ENCODE results near the gene ABCB6. TPM values are rescaled to one million over a fixed set of nuclear protein-coding genes. Genes with fewer than 3 reads are reported as not detected.

ABCB6 gene
- total and polyA plus RNA-seq, 5 donors from 2014 or later: 1.5 to 6.0 (median 1.7) TPM

DNA sequence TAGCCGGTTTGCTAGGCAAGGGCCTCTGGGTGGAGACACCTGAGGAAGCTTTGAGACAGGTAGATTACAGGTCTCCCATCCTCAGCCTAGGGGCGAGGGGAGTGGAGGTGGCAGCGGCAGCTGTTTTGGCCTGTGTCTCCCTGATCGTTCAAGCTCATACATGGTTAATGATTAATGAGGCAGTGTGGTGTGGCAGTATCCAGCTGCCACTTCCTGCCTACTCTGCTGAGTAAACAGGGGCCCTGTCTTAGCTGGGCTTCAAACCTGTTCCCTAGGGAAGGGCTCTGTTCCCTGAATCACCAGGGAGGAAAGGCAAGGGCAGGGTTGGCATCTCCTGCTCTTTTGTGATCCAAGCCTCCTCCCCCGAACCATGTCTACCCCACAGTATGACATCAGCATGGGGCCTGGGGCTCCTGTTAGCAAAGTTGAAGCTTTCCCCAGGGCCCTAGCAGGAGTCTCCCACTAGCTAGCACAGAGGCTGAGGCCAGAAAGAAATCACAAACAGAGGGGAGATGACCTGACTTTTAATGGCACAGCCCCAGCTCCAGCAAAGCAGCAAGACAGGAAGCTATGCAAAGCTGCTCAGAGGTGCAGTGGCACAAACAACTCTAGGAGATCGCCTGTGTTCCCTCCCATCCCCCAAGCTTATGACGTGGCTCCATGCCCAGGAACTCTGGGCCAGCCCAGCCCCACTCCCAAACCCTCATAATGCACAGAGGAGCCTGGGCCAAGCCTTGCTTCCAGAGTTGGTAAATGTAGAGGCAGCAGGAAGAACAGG, 30.6 kb upstream of the ABCB6 start:
- Mint-ChIP-seq H3K27ac (peak overlapping the region; percentile 95 to 98 (median 96)), H3K4me1 (peaks cover 26 to 79% (median 58%) of the 10 kb centered on the region in 4 donors), H3K27me3 (peaks cover 6% of the 10 kb centered on the region), H3K9me3 (peaks cover 0 to 2% (median 0%) of the 10 kb centered on the region in 7 donors), H3K4me3 (peak overlapping the region; percentile 96 to 100 (median 98)), H3K36me3 (peaks cover 37% of the 10 kb centered on the region)
- ATAC-seq (ENCODE audit: low read depth in 2 of 2): no peak
- H3K4me1 ChIP-seq (ENCODE audit: control insufficient read depth, insufficient read depth, low read length, poor library complexity, severe bottlenecking): peaks cover 88% of the 10 kb centered on the region
- H3K36me3 ChIP-seq (ENCODE audit: control insufficient read depth, insufficient read depth, low read length): peaks cover 32% of the 10 kb centered on the region
- H3K27ac ChIP-seq (ENCODE audit: insufficient read depth, low read length, poor library complexity, severe bottlenecking): peak overlapping the region; percentile 94
- H3K27me3 ChIP-seq (ENCODE audit: control insufficient read depth, insufficient read depth, low read length): no peaks in the 10 kb centered on the region
- peak; percentile 23 to 66 (median 44) for DNase-seq
- peak overlapping the region; percentile 84 for H3K4me3 ChIP-seq (ENCODE audit: low read depth, low read length)
- no peaks in the 10 kb centered on the region for H3K9me3 ChIP-seq (ENCODE audit: control insufficient read depth in 2 of 2, low read length in 2 of 2)

DNA sequence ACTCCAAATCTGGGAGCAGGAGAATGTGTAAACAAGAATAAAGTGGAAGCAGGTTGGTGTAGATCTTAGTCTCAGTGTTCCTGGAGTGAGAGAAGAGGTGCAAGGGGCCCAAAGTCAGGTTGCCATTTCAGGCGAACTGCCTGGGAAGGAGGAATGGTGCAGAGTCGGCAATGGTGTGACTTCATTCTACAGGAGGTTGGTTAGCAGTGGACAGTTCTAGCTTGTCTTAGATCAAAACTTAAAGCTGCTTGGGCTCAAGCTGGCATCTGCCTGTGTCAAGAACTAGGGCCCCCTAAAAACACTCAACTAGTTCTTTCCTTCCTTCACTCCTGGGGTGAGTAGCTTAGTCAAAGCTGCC, 30.1 kb upstream of the ABCB6 start:
- peaks cover 32% of the 10 kb centered on the region for H3K36me3 ChIP-seq (ENCODE audit: control insufficient read depth, insufficient read depth, low read length)
- peaks cover 37% of the 10 kb centered on the region for H3K36me3 Mint-ChIP-seq
- H3K4me1 Mint-ChIP-seq: peaks cover 26 to 83% (median 58%) of the 10 kb centered on the region in 4 donors
- DNase-seq (no peak), ATAC-seq (ENCODE audit: low read depth in 2 of 2) (no peak)
- H3K27ac Mint-ChIP-seq: peak overlapping the region; percentile 95 to 98 (median 96)
- peak overlapping the region; percentile 96 to 100 (median 98) for H3K4me3 Mint-ChIP-seq
- H3K4me1 ChIP-seq (ENCODE audit: control insufficient read depth, insufficient read depth, low read length, poor library complexity, severe bottlenecking): peaks cover 85% of the 10 kb centered on the region
- peaks cover 6% of the 10 kb centered on the region for H3K27me3 Mint-ChIP-seq
- H3K27ac ChIP-seq (ENCODE audit: insufficient read depth, low read length, poor library complexity, severe bottlenecking): peak overlapping the region; percentile 94
- no peaks in the 10 kb centered on the region for H3K9me3 ChIP-seq (ENCODE audit: control insufficient read depth in 2 of 2, low read length in 2 of 2)
- H3K9me3 Mint-ChIP-seq: peaks cover 0 to 2% (median 0%) of the 10 kb centered on the region in 7 donors
- H3K4me3 ChIP-seq (ENCODE audit: low read depth, low read length): peak overlapping the region; percentile 84
- H3K27me3 ChIP-seq (ENCODE audit: control insufficient read depth, insufficient read depth, low read length): no peaks in the 10 kb centered on the region

DNA sequence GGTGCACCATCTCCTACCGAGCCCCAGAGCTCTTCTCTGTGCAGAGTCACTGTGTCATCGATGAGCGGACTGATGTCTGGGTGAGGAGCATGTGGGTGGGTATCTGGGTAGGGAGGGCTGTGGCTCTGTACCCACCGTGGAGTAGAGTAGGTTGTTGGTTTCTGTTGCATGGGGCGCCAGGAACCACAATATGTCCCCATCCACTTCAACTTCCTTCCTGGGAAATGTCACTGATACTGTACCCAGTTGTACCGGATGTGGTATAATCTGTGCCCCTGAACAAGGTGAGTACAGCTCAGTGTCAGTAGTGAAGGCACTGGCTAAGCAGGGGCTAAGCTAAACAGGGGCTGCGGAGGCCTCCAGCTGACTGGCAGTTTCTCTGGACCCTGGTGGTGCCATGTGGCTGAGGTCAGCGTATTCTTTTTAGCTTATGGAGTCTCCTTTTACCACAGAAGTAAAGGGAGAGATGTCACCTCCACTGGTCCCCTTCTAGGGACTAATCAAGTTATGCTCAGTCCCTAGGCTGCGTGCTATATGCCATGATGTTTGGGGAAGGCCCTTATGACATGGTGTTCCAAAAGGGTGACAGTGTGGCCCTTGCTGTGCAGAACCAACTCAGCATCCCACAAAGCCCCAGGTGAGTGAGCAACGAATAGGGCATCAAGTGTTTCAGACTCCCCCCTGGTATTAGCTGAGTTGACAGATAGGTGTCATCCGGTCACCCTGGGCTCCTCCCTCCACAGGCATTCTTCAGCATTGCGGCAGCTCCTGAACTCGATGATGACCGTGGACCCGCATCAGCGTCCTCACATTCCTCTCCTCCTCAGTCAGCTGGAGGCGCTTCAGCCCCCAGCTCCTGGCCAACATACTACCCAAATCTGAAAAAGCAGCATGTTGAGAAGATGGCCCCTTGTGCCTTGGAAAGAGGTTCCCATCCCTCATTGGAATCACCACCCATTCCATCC, 29.2 kb upstream of the ABCB6 start:
- Mint-ChIP-seq H3K4me3 (peak overlapping the region; percentile 96 to 100 (median 98)), H3K27ac (peak overlapping the region; percentile 95 to 98 (median 96)), H3K4me1 (peaks cover 26 to 85% (median 59%) of the 10 kb centered on the region in 4 donors), H3K27me3 (peaks cover 6% of the 10 kb centered on the region), H3K9me3 (peaks cover 0 to 2% (median 0%) of the 10 kb centered on the region in 7 donors), H3K36me3 (peaks cover 37% of the 10 kb centered on the region)
- ATAC-seq (ENCODE audit: low read depth in 2 of 2) (peak; percentile 73 to 79), DNase-seq (peak; percentile 40 to 87 (median 79))
- H3K27me3 ChIP-seq (ENCODE audit: control insufficient read depth, insufficient read depth, low read length): no peaks in the 10 kb centered on the region
- peaks cover 85% of the 10 kb centered on the region for H3K4me1 ChIP-seq (ENCODE audit: control insufficient read depth, insufficient read depth, low read length, poor library complexity, severe bottlenecking)
- no peaks in the 10 kb centered on the region for H3K9me3 ChIP-seq (ENCODE audit: control insufficient read depth in 2 of 2, low read length in 2 of 2)
- peaks cover 32% of the 10 kb centered on the region for H3K36me3 ChIP-seq (ENCODE audit: control insufficient read depth, insufficient read depth, low read length)
- peak overlapping the region; percentile 84 for H3K4me3 ChIP-seq (ENCODE audit: low read depth, low read length)
- peak overlapping the region; percentile 94 for H3K27ac ChIP-seq (ENCODE audit: insufficient read depth, low read length, poor library complexity, severe bottlenecking)

DNA sequence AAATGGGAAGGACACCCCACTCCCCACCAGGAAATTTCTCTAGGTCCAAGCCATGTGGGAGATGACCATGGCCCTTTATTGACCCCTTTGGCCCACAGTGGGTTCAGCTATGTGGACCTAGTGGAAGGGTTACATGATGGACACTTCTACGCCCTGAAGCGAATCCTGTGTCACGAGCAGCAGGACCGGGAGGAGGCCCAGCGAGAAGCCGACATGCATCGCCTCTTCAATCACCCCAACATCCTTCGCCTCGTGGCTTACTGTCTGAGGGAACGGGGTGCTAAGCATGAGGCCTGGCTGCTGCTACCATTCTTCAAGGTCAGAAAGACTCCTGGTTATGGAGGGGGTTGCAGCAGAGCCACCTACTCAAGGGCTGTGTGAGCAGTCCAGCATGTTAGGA, 27.8 kb upstream of the ABCB6 start:
- H3K4me1 Mint-ChIP-seq: peaks cover 26 to 73% (median 53%) of the 10 kb centered on the region in 4 donors
- peak overlapping the region; percentile 96 to 98 (median 96) for H3K27ac Mint-ChIP-seq
- no peaks in the 10 kb centered on the region for H3K27me3 ChIP-seq (ENCODE audit: control insufficient read depth, insufficient read depth, low read length)
- ATAC-seq (ENCODE audit: low read depth in 2 of 2) (no peak), DNase-seq (no peak)
- peak overlapping the region; percentile 84 for H3K4me3 ChIP-seq (ENCODE audit: low read depth, low read length)
- no peaks in the 10 kb centered on the region for H3K9me3 ChIP-seq (ENCODE audit: control insufficient read depth in 2 of 2, low read length in 2 of 2)
- H3K36me3 ChIP-seq (ENCODE audit: control insufficient read depth, insufficient read depth, low read length): peaks cover 26% of the 10 kb centered on the region
- peaks cover 72% of the 10 kb centered on the region for H3K4me1 ChIP-seq (ENCODE audit: control insufficient read depth, insufficient read depth, low read length, poor library complexity, severe bottlenecking)
- no peaks in the 10 kb centered on the region for H3K27me3 Mint-ChIP-seq
- peaks cover 33% of the 10 kb centered on the region for H3K36me3 Mint-ChIP-seq
- no peaks in the 10 kb centered on the region for H3K9me3 Mint-ChIP-seq
- H3K4me3 Mint-ChIP-seq: peak overlapping the region; percentile 96 to 100 (median 98)
- peak overlapping the region; percentile 94 for H3K27ac ChIP-seq (ENCODE audit: insufficient read depth, low read length, poor library complexity, severe bottlenecking)

GRCh38 chr2:219245899-219246230, 27.1 kb upstream of the ABCB6 start:
- Histone ChIP-seq H3K36me3 (ENCODE audit: control insufficient read depth, insufficient read depth, low read length) (peaks cover 19% of the 10 kb centered on the region), H3K27ac (ENCODE audit: insufficient read depth, low read length, poor library complexity, severe bottlenecking) (peak overlapping the region; percentile 94), H3K4me1 (ENCODE audit: control insufficient read depth, insufficient read depth, low read length, poor library complexity, severe bottlenecking) (peaks cover 65% of the 10 kb centered on the region), H3K4me3 (ENCODE audit: low read depth, low read length) (peak overlapping the region; percentile 84), H3K27me3 (ENCODE audit: control insufficient read depth, insufficient read depth, low read length) (no peaks in the 10 kb centered on the region), H3K9me3 (ENCODE audit: control insufficient read depth in 2 of 2, low read length in 2 of 2) (no peaks in the 10 kb centered on the region)
- no peak for ATAC-seq (ENCODE audit: low read depth in 2 of 2)
- peak overlapping the region; percentile 96 to 100 (median 98) for H3K4me3 Mint-ChIP-seq
- H3K4me1 Mint-ChIP-seq: peaks cover 26 to 66% (median 47%) of the 10 kb centered on the region in 4 donors
- DNase-seq: peak in 1 of 3 donors; percentile 30
- H3K27ac Mint-ChIP-seq: peak overlapping the region; percentile 96 to 98 (median 96)
- H3K36me3 Mint-ChIP-seq: peaks cover 27% of the 10 kb centered on the region
- no peaks in the 10 kb centered on the region for H3K27me3 Mint-ChIP-seq
- no peaks in the 10 kb centered on the region for H3K9me3 Mint-ChIP-seq

DNA sequence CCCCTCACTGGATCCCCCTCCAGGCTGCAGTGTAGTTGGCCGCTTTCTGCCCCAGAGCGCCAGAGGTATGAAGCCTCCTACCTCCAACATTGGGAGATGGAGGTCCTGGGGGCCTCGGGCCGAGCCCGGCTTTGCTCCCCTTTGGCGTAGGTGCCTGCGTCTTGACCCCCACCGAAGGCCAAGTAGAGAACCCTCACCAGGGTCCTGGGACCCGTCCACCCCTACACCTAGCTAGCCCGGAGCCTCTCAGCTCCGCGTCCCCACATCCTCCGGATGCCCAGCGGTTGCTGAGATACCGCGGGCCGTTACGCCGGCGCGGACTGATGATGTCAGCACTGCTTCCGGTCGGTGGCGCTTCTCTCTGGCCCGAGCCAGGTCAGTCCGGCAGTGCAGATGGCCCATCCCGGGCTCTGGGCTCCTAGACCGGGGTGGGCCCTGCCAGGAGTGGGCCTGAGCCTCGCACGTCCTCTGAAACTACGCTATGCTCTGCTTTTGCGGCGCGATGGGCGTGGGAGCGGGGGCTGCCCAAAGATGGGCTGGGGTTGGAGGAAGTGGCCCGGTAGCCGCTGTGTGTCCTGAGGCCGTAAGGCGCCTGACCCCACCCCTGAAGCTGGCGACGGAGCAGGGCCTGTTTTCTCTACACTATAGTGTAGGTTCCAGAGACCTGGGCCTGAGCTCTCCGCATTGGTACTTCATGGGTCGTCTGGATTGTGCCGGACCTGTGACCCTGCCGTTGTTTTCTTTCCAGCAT, 26.6 kb upstream of the ABCB6 start, which contains the start of the genes GLB1L and STK16:
Gene GLB1L (minus strand): TSS at position 297 of the 751 bp plus-strand sequence. CDS start 1,871 bp downstream, outside the sequence.
Gene STK16 (plus strand): TSS at position 332 of the 751 bp plus-strand sequence. CDS start 521 bp downstream, outside the sequence.
- no peaks in the 10 kb centered on the region for H3K9me3 Mint-ChIP-seq
- H3K9me3 ChIP-seq (ENCODE audit: control insufficient read depth in 2 of 2, low read length in 2 of 2): no peaks in the 10 kb centered on the region
- peaks cover 14% of the 10 kb centered on the region for H3K36me3 ChIP-seq (ENCODE audit: control insufficient read depth, insufficient read depth, low read length)
- peaks cover 26 to 61% (median 41%) of the 10 kb centered on the region in 4 donors for H3K4me1 Mint-ChIP-seq
- ATAC-seq (ENCODE audit: low read depth in 2 of 2): peak; percentile 77
- DNase-seq: peak; percentile 78 to 93 (median 87)
- H3K4me1 ChIP-seq (ENCODE audit: control insufficient read depth, insufficient read depth, low read length, poor library complexity, severe bottlenecking): peaks cover 60% of the 10 kb centered on the region
- peak within 1 kb of the TSS; percentile 94 for H3K27ac ChIP-seq (ENCODE audit: insufficient read depth, low read length, poor library complexity, severe bottlenecking)
- no peaks in the 10 kb centered on the region for H3K27me3 Mint-ChIP-seq
- H3K27me3 ChIP-seq (ENCODE audit: control insufficient read depth, insufficient read depth, low read length): no peaks in the 10 kb centered on the region
- peak within 1 kb of the TSS; percentile 96 to 100 (median 98) for H3K4me3 Mint-ChIP-seq
- peak within 1 kb of the TSS; percentile 96 to 98 (median 96) for H3K27ac Mint-ChIP-seq
- H3K36me3 Mint-ChIP-seq: peaks cover 23% of the 10 kb centered on the region
- H3K4me3 ChIP-seq (ENCODE audit: low read depth, low read length): peak within 1 kb of the TSS; percentile 84

DNA sequence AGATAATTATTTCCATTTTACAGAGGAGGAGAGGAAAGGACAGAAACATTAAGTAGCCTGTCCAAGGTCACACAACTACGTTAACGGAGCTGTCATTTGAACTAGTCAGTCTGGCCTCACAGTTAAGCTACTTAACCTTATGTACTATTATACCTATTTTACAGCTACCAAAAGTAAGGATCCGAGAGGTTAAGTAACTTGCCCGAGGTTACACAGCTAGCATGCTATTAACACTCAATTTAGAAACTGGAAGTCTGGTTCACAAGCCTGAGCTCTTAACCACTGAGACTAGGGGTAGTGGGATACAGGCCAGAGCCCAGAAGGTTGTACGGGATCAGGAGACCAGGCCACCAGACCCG, 26.0 kb upstream of the ABCB6 start:
- peak overlapping the region; percentile 94 for H3K27ac ChIP-seq (ENCODE audit: insufficient read depth, low read length, poor library complexity, severe bottlenecking)
- ATAC-seq (ENCODE audit: low read depth in 2 of 2) (no peak), DNase-seq (no peak)
- peaks cover 54% of the 10 kb centered on the region for H3K4me1 ChIP-seq (ENCODE audit: control insufficient read depth, insufficient read depth, low read length, poor library complexity, severe bottlenecking)
- peak overlapping the region; percentile 84 for H3K4me3 ChIP-seq (ENCODE audit: low read depth, low read length)
- Mint-ChIP-seq H3K4me3 (peak overlapping the region; percentile 96 to 100 (median 98)), H3K9me3 (no peaks in the 10 kb centered on the region), H3K27me3 (no peaks in the 10 kb centered on the region), H3K27ac (peak overlapping the region; percentile 96 to 98 (median 96)), H3K4me1 (peaks cover 23 to 55% (median 37%) of the 10 kb centered on the region in 4 donors), H3K36me3 (peaks cover 18% of the 10 kb centered on the region)
- peaks cover 10% of the 10 kb centered on the region for H3K36me3 ChIP-seq (ENCODE audit: control insufficient read depth, insufficient read depth, low read length)
- no peaks in the 10 kb centered on the region for H3K9me3 ChIP-seq (ENCODE audit: control insufficient read depth in 2 of 2, low read length in 2 of 2)
- no peaks in the 10 kb centered on the region for H3K27me3 ChIP-seq (ENCODE audit: control insufficient read depth, insufficient read depth, low read length)

Data from CD4-positive, CD25-positive, alpha-beta regulatory T cell (primary cell).